KMS-11 (cell line): Measurements from ENCODE around the gene KLC1.

Experiments used
- H2AFZ ChIP-seq: fragments of 200-600 bp; sonication (generic); 2 replicates; pipeline ENCODE4 v1.6.1; 2016; ENCODE audit warnings: antibody characterized with exemption, mixed run types, low read depth
- H3K27ac ChIP-seq: fragments of 200-600 bp; sonication (generic); 2 replicates; pipeline ENCODE4 v1.6.1; 2016; ENCODE audit warnings: mild to moderate bottlenecking, mixed run types
- H3K27me3 ChIP-seq: fragments of 200-600 bp; sonication (generic); 2 replicates; pipeline ENCODE4 v1.6.1; 2017; ENCODE audit warnings: mild to moderate bottlenecking, low read depth, mixed run types, moderate library complexity; ENCODE audit not compliant: insufficient read depth
- H3K36me3 ChIP-seq: fragments of 200-600 bp; sonication (generic); 2 replicates; pipeline ENCODE4 v1.6.1; 2017; ENCODE audit warnings: mild to moderate bottlenecking, mixed run types; ENCODE audit not compliant: insufficient read depth
- H3K4me1 ChIP-seq: fragments of 200-600 bp; sonication (generic); 2 replicates; pipeline ENCODE4 v1.6.1; 2016; ENCODE audit warnings: mild to moderate bottlenecking, low read depth, mixed run types; ENCODE audit not compliant: poor library complexity, severe bottlenecking
- H3K4me2 ChIP-seq: fragments of 200-600 bp; sonication (generic); 2 replicates; pipeline ENCODE4 v1.7.0; 2016; ENCODE audit warnings: mild to moderate bottlenecking, mixed run types
- H3K4me3 ChIP-seq: fragments of 200-600 bp; sonication (generic); IDR thresholded peaks from 2 replicates; pipeline ENCODE4 v1.6.1; 2017; ENCODE audit warnings: low read depth, low read length, mixed read lengths; ENCODE audit not compliant: insufficient read depth
- H3K79me2 ChIP-seq: fragments of 200-600 bp; sonication (generic); 2 replicates; pipeline ENCODE4 v1.6.1; 2016; ENCODE audit warnings: low read depth, mixed run types; ENCODE audit not compliant: insufficient read depth
- H3K9ac ChIP-seq: fragments of 200-600 bp; sonication (generic); 2 replicates; pipeline ENCODE4 v1.6.1; 2016; ENCODE audit warnings: mild to moderate bottlenecking, mixed run types
- H4K20me1 ChIP-seq: fragments of 200-600 bp; sonication (generic); 2 replicates; pipeline ENCODE4 v1.6.1; 2016; ENCODE audit warnings: mild to moderate bottlenecking, mixed run types; ENCODE audit not compliant: insufficient read depth
- CTCF ChIP-seq: fragments of 200-600 bp; sonication (generic); conservative IDR thresholded peaks from 2 replicates; pipeline ENCODE4 v1.6.1; 2017; ENCODE audit warnings: low read depth, mild to moderate bottlenecking, antibody characterized with exemption, low read length, moderate library complexity, mixed read lengths

KLC1 gene

GRCh38 chr14:103736546-103737431 lies 107.8 kb downstream of the KLC1 start:
- H3K79me2 ChIP-seq: no peaks in the 10 kb centered on the region
- no peaks in the 10 kb centered on the region for H4K20me1 ChIP-seq
- no peaks in the 10 kb centered on the region for H3K27me3 ChIP-seq
- no peak overlapping the region for H2AFZ ChIP-seq
- no peak overlapping the region for H3K4me3 ChIP-seq
- H3K4me2 ChIP-seq: no peak overlapping the region
- no peak overlapping the region for H3K27ac ChIP-seq
- H3K36me3 ChIP-seq: no peaks in the 10 kb centered on the region
- no peak for TF ChIP-seq CTCF
- H3K4me1 ChIP-seq: no peaks in the 10 kb centered on the region
- no peak overlapping the region for H3K9ac ChIP-seq

- Histone ChIP-seq H3K4me2 (no peak overlapping the region), H4K20me1 (no peaks in the 10 kb centered on the region), H3K4me1 (no peaks in the 10 kb centered on the region), H3K36me3 (no peaks in the 10 kb centered on the region), H3K27me3 (no peaks in the 10 kb centered on the region), H3K9ac (no peak overlapping the region), H3K4me3 (no peak overlapping the region), H3K27ac (no peak overlapping the region), H2AFZ (no peak overlapping the region), H3K79me2 (no peaks in the 10 kb centered on the region)
- TF ChIP-seq CTCF: no peak
Observed at GRCh38 chr14:103737432-103738045, 108.5 kb downstream of the KLC1 start.

GRCh38 chr14:103738166-103738565 lies 109.2 kb downstream of the KLC1 start:
- no peak for TF ChIP-seq CTCF
- Histone ChIP-seq H3K4me1 (no peaks in the 10 kb centered on the region), H4K20me1 (no peaks in the 10 kb centered on the region), H2AFZ (no peak overlapping the region), H3K4me3 (no peak overlapping the region), H3K4me2 (no peak overlapping the region), H3K27me3 (no peaks in the 10 kb centered on the region), H3K79me2 (no peaks in the 10 kb centered on the region), H3K27ac (no peak overlapping the region), H3K9ac (no peak overlapping the region), H3K36me3 (no peaks in the 10 kb centered on the region)

- H3K36me3 ChIP-seq: no peaks in the 10 kb centered on the region
Observed at GRCh38 chr14:103738701-103739451, 109.9 kb downstream of the KLC1 start.

More at GRCh38 chr14:103738701-103739451, 109.9 kb downstream of the KLC1 start:
- H3K4me1 ChIP-seq: no peaks in the 10 kb centered on the region
- no peak overlapping the region for H3K27ac ChIP-seq
- TF ChIP-seq CTCF: no peak
- no peaks in the 10 kb centered on the region for H4K20me1 ChIP-seq
- no peak overlapping the region for H2AFZ ChIP-seq
- no peak overlapping the region for H3K4me3 ChIP-seq
- no peak overlapping the region for H3K4me2 ChIP-seq
- no peaks in the 10 kb centered on the region for H3K79me2 ChIP-seq
- no peak overlapping the region for H3K9ac ChIP-seq
- no peaks in the 10 kb centered on the region for H3K27me3 ChIP-seq
